ENCODE results near the gene PACRG.

- no peak for TF ChIP-seq POLR2A (IDR thresholded peaks at IDR 0.05)
- TF ChIP-seq CTCF (IDR thresholded peaks at IDR 0.05), result no peak
Observed at GRCh38 chr6:162733489-162733888, 5.7 kb downstream of the PACRG start.

Measured in prostate gland (tissue), 2 donors.